ENCODE data around the gene CYP27B1.
A peak's percentile ranks its signal among the peaks of the same experiment; 100 is the strongest.

Gene CYP27B1

GRCh38 chr12:57750561-57751431 is 16.1 kb downstream of the CYP27B1 start:
- no peak for DNase-seq

GRCh38 chr12:57749061-57749460 is 17.8 kb downstream of the CYP27B1 start:
- DNase-seq = no peak

GRCh38 chr12:57746025-57746424 is 20.9 kb downstream of the CYP27B1 start:
- no peak for DNase-seq

GRCh38 chr12:57745485-57745881 is 21.4 kb downstream of the CYP27B1 start:
- no peak for DNase-seq

DNA sequence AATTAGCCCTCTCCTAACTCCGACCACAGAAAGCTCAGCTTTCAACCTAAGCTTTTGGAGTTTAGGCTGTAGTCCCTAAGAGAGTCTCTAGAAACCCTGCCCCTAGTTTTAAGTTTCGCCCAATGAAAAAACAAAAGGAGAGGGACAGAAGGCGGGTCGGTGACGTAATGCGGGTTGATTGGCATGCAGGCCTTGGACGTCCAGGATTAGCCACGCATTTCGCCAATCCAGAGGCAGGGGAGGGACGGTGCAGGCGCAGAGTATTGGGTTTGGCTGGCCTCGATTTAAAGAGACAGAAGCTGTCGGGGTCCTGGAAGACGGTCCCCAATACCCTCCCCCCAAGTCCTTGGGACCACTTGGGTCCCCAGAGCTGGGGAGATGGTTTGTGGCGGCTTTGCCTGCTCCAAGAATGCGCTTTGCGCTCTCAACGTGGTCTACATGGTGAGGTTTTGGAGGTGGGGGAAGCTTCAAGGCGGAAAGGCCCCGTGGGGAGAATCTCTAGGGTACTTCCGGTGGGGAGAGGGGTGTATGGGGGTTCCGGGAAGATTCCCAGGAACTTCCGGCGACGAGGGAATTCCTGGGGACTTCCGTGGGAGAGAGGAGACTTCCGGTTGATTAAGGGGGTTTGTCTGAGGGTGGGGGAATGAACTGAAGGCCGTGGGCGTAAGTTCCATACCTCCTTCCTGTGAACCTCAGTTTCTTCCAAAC is 21.9 kb downstream of the CYP27B1 start, which contains the start of gene TSPAN31:
Gene TSPAN31, plus strand, starts transcription at position 263 of the 708 bp plus-strand sequence. Its CDS starts 116 bp downstream, at position 379.
- peak; percentile 97 for DNase-seq

- no peak for DNase-seq
Measured at GRCh38 chr12:57744194-57744776, 22.6 kb downstream of the CYP27B1 start.

- no peak for DNase-seq
Measured at GRCh38 chr12:57743769-57744168, 23.1 kb downstream of the CYP27B1 start.

- DNase-seq = no peak
Measured at GRCh38 chr12:57741844-57742738, 24.8 kb downstream of the CYP27B1 start.

- no peak for DNase-seq
Measured at GRCh38 chr12:57741413-57741789, 25.5 kb downstream of the CYP27B1 start.

GRCh38 chr12:57740656-57741412 is 26.0 kb downstream of the CYP27B1 start:
- no peak for DNase-seq

DNA sequence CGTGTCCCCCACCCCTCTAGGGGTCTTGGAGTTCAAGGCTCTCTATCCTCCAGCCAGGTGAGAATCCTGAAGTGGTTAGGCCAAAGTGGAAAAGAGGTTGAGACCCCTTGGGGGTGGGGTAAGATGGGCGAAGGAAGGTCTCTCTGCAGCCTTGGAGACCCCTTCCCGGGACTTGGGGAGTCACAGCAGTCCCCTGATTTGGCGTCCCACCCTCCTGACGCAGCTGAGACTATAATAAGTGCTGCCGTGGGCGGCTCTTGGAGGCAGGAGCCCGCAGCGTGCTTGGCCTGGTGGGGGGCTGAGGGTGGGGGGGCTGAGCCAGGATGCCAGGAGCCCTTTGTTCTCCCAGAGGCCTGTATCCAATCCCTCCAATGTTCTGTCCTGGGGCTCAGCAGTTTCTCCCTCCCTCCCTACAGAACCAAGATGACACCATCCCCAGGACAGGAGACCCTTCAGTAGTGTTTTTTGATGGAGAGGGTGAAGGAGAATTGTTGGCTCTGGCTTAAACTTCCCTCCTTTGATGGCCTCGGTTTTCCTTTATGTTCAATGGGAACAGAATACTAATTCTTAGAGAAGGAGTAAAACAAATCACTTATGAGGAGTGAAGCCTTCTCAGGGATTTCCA is 26.9 kb downstream of the CYP27B1 start:
- no peak for DNase-seq

- no peak for DNase-seq
Measured at GRCh38 chr12:57739387-57739786, 27.5 kb downstream of the CYP27B1 start.

DNA sequence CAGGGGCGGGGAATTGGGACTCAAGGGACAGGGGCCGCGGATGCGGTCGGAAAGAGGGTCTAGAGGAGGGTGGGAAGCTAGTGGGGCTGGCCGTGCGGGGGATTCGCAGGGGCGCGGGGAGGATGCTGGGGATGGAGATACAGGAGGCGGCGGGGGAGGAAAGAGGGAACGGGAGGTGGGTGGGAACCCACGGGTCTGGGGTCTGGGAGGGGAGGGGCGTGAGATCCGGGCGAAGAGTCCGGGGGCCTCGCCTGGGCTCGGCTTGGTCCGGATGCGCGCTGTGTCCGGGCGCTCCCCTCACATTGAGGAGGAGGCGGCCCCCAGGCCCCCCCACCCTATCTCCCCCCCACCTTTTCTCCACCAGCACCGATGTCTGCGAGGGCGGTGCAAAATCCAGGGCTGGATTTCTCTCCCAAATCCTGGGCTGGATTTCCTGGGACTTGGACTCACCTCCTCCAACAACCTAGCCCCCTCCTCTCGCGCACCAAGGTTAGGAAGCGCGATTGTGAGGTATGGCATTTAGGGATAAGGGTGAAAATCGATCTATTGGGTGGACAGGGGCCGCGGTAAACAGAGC is 28.1 kb downstream of the CYP27B1 start, which contains the start of gene AGAP2:
Gene AGAP2, minus strand, starts transcription at position 82 of the 577 bp plus-strand sequence. CDS start 496 bp downstream, outside the sequence.
- no peak for DNase-seq

GRCh38 chr12:57737467-57738460 is 29.1 kb downstream of the CYP27B1 start:
- no peak for DNase-seq

DNA sequence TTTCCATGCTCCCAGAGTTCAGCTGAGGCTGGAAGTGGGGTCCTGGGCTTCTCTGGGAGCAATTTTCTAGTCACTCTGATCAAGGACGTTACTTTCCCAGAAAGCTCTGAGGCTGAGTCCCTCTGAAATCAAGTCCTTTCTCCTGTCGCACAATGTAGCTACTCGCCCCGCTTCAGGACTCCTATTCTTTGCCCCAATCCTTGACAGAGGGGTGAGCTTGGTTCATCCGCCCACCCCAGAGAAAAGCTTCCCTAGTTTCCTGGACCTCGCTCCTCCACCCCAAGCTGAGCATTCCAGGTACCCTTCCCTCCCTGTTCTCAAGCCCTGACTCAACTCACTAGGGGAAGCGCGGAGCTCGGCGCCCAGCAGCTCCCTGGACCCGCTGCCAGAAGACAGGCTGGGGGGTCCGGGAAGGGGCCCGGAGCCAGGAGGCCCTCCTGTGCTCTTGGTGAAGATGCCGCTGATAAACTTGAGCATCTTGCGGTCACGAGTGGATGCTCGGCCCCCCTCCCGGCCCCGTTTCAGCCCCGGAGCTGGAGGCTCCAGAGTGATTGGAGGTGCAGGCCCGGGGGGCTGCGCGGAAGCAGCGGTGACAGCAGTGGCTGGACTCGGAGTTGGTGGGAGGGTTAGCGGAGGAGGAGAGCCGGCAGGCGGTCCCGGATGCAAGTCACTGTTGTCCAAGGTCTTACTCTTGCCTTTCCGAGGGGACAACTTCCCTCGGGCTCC is 30.0 kb downstream of the CYP27B1 start:
- no peak for DNase-seq

DNA sequence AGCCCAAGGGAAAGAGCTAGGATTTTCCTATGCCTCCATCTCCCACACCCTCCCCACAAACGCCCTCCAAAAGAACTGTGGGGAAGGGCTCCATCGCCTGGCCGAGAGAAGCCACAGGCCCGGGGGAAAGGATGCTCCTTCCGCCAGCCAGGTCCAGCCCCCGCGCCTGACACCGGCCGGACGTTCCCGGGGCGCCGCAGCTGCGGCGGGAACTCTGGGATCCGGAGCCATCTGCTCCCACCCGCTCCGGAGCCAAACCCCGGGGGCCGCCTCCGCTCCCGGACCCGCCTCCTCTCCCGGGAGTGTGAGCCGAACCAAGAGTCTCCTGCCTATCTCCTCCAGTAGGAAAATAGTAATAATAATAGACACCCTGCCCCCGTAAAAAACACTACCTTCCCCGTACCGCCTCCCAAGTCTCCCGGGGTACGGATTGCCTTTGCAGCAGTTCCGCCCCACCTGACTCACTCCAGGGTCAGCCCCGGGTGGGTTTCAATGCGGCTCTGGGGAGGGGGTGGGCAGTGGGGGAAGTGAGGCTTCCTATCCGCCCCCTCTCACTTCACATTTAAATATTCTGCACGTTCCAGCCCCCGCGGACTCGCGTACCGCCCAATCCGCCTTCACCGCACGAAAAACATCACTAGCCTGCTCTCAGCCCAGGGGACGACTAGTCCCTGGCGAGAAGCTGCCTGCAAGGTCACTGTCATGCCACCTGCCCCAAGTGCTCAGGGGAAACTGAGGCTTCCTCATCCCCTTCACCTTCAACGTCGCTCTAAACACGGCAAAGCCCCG is 30.7 kb downstream of the CYP27B1 start:
- DNase-seq = no peak

- no peak for DNase-seq
Measured at GRCh38 chr12:57735198-57735855, 31.6 kb downstream of the CYP27B1 start.
